GM21529 (cell line): Measurements from ENCODE around the gene NEAT1.
A peak's percentile ranks its signal among the peaks of the same experiment; 100 is the strongest.

ENCODE experiments used
- ATAC-seq: cut with Tn5 transposase; IDR thresholded peaks from one replicate; pipeline ENCODE4 v1.9.1; 2021; ENCODE audit not compliant: unreplicated experiment

NEAT1 gene

DNA sequence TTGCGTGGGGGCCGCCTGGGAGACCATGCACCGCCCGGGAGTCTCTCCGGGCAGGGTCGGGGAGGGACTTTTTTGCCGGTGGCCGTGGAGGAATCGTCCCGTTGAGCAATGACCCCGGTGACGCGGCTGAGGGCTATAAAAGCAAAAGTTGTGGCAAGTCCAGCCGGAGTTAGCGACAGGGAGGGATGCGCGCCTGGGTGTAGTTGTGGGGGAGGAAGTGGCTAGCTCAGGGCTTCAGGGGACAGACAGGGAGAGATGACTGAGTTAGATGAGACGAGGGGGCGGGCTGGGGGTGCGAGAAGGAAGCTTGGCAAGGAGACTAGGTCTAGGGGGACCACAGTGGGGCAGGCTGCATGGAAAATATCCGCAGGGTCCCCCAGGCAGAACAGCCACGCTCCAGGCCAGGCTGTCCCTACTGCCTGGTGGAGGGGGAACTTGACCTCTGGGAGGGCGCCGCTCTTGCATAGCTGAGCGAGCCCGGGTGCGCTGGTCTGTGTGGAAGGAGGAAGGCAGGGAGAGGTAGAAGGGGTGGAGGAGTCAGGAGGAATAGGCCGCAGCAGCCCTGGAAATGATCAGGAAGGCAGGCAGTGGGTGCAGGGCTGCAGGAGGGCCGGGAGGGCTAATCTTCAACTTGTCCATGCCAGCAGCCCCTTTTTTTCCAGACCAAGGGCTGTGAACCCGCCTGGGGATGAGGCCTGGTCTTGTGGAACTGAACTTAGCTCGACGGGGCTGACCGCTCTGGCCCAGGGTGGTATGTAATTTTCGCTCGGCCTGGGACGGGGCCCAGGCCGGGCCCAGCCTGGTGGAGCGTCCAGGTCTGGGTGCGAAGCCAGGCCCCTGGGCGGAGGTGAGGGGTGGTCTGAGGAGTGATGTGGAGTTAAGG is at the start of gene NEAT1:
TSS of gene NEAT1 (plus strand) at position 166 of the 883 bp plus-strand sequence.
- ATAC-seq: no peak

DNA sequence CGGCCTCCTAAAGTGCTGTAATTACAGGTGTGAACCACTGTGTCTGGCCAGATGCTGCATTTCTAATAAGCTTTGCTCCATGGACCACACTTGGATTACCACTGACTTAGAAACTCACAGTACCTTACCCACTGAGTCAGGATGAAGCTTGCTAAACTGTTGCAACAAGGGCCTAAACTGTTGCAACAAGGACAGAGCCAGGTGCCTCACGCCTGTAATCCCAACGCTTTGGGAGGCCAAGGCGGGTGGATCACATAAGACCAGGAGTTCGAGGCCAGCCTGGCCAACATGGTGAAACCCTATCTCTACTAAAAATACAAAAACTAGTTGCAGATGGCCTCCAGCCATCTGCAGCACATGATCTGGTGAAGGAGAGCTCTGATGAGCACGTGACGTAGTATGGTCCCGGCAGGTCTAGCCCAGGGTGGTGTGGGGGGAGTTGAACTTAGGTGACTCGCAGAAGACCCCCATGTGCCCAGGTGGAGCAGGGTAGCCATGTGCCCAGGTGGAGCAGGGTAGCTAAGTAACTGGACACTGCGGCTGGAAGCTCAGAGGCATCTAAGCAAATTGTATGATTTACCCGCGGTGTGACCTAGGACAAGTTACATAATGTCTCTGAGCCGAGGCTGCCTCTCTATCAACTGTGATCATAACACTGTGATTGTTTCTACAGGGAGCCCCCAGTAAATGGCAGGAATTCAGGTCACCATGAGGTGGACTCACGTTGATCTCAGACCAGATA is 48.6 kb upstream of the NEAT1 start:
- ATAC-seq: no peak

DNA sequence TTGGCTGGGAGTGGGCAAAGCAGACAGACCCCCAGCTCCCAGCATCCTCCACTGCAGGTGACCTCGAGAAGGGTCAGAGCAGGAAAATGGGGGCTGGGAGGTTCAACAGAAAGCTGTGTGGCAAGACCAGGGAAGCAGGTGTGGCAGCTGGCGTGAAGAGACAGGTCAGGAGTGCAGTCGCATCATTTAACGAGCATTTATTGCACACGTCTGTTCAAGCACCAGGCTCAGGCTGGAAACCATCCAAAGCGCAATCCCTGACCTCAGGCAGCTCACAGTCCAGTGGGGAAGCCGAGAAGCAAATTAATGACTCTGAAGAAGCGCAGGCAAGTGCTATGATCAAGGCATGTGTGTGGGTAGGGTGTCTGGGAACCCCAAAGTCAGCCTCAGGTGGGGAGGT is 47.6 kb upstream of the NEAT1 start:
- no peak for ATAC-seq

DNA sequence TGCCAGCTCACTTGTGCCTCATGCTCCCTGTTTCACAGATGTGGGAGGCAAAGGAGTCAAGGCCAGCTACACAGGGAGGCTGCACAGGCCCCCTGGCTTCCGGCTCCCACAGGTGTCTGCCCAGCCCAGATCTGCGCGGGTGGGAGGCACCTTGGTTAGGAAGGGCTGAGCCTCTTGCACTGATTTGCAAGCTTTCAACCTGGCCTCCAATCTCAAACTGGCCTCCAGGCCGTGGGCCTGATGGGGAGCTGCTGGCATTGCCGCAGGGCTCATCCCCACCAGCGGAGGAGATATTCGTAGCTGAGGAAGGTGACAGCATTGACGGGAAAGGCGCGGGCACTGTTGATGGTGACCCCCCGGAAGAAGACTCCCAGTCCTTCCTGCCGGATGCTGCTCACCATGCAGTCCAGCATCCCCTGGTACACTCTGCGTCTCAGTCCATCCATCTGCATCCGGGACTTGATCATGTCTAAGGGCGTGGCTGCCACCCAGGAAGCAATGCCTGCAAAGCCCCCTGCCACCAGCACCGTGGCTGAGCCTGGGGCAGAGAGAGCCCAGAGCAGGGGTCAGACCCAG is 46.4 kb upstream of the NEAT1 start:
- ATAC-seq: no peak

DNA sequence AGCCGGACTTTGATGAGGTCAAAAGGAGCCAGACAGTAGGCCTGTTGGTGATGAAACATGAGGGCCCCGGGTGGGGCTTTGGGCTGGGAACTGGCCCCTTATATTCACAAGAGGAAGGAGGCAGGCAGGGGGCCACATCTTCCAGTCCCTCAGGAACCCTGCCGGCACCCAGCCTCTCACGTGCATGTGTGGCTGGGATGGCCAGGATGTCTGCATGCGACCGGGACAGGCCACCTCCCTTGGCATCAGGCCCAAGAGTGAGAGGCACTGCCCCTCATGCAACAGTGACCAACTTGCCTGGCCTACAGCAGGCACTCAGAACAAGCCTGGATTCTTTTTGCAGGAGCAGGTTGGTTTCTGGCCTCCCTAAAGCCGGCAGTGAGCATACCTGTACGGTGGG is 45.6 kb upstream of the NEAT1 start:
- no peak for ATAC-seq

DNA sequence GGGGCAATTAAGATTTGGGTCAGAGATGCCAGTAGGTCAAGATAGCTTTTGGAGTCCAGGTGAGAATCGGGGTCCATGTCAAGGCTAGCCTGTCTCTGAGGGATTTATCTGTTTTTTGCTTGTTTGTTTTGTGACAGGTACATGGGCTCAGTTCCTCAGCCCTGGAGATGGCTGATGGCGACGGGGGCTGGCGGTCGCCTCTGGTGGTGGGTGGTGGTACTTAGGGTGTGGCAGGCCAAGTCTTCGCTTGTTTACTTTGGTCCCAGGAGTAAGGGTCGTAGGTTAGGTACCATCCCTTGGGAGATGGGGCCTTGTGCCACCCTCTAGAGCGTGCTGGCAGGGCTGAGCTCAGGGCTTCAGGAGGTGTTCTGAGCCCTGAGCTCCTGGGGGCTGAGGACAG is 44.8 kb upstream of the NEAT1 start:
- ATAC-seq: no peak

DNA sequence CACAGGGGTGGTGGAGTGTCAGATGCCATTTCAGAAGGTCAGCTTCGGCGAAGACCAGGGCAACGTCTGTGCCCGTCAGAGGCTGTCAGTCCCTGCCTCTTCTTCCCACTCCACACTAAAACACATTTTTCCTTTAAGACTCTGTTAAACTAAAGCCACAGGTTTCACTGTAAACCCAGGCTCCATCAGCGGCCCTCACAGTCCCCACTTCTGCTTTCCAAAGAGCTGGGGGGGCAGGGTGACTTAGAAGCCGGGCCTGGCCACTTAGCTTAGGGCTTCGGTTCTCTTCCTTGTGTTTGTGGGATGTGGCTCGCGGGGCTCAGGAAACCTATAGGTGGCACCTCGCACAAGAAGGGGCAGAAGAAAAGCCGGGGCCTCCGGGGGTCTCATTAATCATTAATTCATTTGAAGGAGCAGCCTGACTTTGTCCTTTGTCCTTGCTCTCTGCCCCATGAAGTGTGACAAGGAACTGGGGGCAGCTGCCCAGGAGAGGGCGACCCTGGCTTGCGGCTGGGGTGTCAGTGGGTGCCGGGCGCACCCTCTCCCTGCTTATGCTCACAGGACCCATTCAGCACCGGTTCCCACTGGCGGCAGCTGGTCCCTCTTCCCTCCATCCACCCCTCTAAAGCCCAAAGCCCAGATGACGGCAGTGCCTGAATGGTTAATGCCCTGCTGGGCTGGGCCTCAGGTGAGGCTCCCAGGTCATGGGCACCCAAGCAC is 44.2 kb upstream of the NEAT1 start:
- no peak for ATAC-seq

DNA sequence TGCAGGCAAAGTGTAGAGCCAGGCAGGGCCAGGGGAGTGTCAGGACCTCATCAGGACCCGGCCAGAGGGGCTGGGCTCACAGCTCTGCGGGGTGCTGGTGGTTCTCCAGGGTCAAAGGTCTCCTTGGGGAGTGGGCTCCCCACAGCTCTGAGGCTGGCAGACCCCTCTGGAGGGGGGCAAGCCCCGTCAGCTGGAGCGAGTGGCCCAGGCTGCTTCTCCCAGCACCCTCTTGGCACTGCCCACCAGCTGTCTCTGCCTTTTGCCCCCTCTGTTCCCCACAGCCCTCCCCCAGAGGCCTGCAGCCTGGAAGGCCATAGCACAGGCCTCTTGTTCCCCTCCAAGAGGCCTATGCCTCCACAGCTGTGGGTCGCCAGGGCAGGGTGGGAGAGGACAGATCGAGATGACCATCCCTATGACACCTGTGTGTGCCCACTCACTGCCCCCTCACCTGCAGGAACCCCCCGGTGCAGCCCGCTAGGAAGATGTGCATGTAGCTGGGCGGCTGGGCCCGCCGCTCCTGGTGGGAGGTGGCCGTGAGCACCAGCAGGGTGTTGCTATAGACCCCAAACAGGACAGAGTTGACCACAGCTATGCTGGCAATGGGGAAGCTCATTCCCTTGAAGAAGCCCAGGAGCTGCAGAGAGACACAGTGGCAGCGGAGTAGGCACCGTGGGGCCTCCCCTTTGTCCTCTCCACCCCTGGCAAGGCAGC is 43.5 kb upstream of the NEAT1 start:
- no peak for ATAC-seq

DNA sequence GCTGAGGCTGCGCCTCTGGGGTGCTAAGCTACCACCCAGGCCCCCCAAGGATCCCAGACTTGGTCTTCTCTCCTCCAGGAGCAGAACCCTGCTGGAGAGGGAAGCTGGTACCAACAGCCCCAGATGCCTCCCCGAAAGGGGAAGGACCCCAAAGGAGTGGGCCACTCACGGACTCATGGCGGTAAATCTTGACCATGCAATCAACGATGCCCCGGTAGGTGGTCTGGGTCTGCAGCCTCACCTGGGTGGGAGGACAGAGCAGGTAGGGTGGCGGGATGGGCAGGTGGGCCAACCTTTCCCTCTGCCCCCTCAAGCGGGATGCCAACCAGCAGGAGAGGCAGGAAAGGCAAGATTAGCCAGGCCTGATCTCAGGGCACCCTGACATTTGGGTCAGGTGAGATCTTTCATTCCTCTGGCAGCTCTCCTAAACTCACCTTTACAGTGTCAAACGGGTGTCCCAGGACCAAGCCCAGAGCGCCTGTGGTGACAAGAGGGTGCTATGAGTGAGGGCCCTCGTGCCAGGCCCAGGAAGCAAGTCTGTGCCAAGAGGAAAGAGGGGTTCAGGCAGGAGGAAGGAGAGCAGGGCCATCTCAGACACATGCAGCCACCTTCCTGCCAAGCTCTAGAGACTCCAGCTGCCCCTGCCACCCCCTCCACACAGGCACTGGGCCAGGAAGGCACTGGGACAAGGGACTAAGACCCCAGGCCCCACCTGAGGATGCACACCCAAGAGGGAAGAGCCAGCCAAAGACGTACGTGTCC is 42.7 kb upstream of the NEAT1 start:
- no peak for ATAC-seq

DNA sequence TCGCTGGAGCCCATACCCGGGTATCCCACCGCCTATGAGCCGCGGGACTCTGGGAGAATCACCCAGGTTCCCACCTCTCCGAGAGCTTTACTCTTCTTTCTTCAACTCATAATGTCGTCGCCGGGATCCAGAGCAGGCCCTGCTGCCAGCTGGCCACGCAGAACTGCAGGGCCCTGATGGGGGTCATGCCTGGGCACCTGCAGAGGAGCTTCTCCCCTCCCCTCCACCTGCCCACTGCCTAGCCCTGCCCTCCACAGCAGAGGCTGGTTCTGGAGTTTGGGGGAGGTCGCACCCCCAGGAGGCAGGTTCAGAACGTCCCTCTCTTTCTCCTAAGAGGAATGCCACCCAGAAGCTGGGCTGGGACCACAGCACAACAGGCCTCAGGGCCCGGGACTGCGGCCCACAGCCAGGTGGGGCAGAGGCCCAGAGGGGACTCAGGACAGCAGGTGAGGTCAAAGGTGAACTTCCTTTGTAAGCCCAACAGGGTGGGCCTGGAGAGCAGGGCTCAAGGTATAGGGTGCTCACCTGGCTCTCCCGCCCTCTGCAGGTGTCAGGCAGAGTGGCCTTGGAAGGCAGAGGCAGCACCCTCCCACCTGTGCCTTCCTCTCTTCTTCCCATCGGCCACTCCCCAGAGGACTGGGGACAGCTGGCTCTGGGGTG is 42.0 kb upstream of the NEAT1 start:
- no peak for ATAC-seq

DNA sequence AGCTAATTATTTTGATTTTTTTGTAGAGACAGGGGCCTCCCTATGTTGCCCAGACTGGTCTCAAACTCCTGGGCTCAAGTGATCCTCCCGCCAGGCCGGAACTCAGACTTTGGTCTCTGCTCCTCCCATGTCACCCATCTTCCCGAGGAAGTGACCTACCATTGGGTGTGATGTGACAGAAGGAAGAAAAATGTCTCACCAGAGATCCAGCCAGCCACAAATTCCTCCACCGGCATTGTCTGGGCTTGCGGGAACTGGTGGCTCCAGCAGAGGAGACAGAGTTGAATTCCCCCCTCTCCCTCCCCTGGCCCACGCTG is 40.9 kb upstream of the NEAT1 start:
- ATAC-seq: no peak

DNA sequence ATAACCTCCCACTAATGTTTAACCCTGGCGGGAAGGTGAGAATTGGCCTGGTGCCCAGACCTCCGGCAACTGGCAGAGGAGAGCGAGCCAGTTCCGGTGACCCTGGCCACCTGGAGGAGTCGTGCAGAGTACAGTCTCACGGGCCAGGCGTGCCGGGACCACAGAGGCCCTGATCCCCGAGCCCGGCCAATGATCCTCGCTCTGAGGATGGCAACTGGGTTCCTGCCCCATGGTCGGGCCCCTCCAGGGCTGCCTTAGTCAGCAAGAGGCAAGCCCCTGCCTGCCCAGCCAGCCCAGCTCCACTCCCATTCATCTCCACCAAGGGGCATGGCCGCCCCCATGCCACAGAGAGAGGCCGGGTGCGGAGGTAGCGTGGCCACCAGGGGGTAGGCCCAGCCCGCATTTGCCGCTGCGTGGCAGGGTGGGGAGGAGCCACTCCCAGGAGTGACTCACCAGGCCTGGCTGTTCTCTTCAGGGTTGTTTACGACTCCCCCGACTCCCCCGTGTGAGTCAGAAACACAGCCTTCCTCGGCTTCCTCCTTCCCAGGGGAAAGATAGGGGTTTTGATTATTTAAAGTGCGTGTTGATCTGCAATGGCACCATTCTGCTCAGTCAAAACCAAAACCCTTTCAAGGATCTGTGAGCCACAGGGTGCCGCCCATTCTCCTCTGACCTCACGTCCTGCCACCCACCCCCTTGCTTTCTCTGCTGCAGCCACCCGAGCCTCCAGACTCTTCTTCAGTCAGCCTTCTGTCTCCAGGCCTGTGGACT is 40.4 kb upstream of the NEAT1 start, which contains the start of gene SLC25A45:
TSS of gene SLC25A45 (minus strand) at position 614 of the 771 bp plus-strand sequence. CDS start 695 bp downstream, outside the sequence.
- peak; percentile 66 for ATAC-seq

DNA sequence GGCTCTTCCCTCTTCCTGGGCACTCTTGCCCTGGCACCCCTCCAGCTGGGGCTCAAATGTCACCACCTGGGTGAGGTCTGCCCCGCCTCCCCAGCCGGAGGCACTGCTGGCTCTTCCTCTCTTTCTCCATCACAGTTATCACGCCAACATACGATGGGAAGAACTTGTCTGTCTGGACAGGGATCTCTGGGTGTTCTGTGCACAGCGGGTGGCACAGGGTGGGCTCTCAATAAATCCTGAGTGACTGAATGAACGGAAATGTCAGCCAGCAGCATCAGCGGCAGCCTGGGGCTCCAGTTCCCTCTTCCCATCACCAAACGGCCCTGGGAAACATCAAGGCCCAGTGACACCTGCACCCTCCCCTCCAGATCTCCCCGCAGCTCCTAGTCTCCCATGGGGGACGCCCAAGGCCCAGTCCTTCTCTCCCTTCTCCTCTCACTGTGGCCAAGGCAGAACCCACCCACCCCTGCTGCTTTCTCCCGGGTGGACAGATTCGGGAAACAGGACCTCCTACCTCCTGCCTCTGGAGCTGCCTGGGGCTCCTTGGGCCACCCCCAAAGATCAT is 39.7 kb upstream of the NEAT1 start:
- ATAC-seq: no peak

DNA sequence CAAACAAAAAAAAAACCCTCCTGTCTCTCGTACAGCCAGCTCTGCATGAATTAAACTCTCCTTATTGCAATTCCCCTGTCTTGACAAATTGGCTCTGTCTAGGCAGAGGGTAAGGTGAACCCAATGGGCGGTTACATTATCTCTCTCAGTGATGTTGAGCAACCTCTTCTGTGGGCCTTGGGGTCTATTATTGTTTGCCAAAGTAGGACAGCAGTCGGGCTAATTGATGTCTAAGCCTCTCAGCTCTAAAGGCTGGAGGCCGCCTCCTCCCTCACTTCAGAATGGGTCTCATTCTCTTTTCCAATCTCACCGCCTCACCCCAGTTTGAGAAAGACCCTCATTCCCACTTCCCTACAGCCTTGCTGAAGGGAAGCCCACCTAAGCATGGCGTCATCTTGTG is 38.8 kb upstream of the NEAT1 start:
- no peak for ATAC-seq

DNA sequence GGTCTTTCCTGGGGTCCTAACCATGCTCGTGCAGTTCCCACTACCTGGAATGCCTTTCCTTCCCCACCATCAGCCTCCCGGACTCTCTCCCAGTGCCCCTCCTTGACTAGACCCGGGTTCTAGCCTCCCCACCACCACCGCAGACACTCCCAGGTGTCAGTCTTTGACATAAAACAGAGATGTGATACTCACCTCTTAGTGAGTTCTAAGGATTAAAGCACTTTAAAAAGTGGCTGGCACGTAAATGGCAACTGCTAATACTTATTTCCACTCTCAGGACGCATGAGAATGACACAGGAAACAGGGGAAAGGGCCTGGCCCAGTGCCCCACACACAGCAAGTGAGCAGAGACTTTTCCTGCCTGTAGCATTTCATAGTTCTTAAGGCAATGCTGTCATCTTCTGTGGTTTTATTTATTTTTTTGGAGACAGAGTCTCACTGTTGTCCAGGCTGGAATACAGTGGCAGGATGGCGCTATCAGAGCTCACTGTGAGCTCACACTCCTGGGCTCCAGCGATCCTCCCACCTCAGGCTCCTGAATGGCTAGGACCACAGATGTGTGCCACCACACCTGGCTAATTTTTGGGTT is 38.2 kb upstream of the NEAT1 start:
- ATAC-seq: no peak

DNA sequence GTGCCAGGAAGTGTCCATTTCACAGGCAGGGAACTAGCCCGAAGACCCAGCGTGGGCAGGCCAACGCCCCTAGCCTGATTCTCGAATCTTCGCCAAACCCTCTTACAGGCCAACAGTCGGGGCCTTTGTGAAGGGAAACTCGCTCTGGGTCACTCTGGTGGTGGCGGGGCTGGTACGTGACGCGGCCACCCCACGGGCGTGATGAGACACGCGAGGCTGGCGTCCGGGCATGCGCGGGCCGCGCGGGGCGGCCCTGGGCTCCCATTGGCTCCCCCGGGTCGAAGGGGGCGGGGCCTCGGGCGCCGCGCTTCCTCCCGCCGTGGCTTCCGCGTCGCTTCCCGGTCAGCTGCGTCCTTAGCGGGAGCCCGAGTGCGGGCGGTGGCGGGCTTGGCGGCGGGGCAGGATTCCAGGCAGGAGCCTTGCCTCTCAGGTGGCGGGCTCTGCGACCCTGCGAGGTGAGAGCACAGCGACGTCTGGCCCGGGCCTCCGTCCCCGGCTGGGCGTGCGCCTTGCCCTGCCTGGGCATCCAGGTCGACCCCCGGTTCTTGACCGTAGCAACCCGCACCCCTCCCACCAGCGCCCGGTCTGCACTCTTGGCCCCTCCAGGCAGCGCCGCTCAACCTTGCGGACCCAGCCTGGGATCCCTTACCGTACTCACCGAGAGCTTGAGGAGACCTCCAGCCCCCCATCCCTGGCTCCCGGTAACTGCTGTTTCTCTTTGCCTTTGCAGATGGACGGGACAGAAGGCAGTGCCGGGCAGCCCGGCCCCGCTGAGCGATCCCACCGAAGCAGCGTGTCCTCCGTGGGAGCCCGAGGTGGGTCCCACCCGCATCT is 36.1 kb upstream of the NEAT1 start, which contains the start of gene FRMD8:
TSS of gene FRMD8 (plus strand) at position 331 of the 834 bp plus-strand sequence. CDS start at position 731, 400 bp downstream.
- ATAC-seq: peak; percentile 32

DNA sequence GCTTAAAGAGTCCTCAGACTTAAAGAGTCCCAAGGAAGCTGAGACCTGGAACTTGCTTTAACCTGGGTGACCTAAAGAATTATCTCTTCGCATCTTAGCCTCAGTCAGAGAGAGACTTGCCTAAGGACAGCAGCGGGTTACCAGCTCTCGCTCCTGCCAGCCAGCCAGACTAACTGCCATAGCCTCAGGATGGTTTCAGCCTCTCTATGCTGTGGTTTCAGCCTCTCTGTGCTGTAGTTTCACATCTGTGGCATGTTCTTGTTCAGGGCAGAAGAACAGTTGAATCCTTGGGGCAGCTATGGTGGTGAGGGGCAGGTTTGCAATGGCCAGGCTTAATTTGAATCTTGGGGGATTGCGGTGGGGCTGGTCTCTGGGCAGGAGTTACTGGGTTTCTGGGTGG is 33.9 kb upstream of the NEAT1 start:
- ATAC-seq: no peak
